CD4-positive, CD25-positive, alpha-beta regulatory T cell (primary cell): ENCODE data around the gene HAUS3. TPM values are rescaled to one million over a fixed set of nuclear protein-coding genes. Genes with fewer than 3 reads are reported as not detected.
A peak's percentile ranks its signal among the peaks of the same experiment; 100 is the strongest.

Source experiments
- ATAC-seq, 2 donors: fragments of 150-1000 bp; cut with Tn5 transposase; one replicate each; pipeline ENCODE4 v1.10.0; 2021; ENCODE audit warnings: low read depth in 2 of 2, moderate number of reproducible peaks in 2 of 2, moderate library complexity in 1 of 2
- DNase-seq, 3 donors: peaks; one replicate each; pipeline versions ENCODE4 v3.0.0 to v3.0.0-alpha.2; 2012 to 2022; ENCODE audit warnings: mixed read lengths in 1 of 3
- H3K27ac ChIP-seq: one replicate; pipeline ENCODE4 v1.7.0; 2013; ENCODE audit warnings: mild to moderate bottlenecking, low read length; ENCODE audit not compliant: insufficient read depth, poor library complexity, severe bottlenecking
- H3K27me3 ChIP-seq: one replicate; pipeline ENCODE4 v1.7.0; 2013; ENCODE audit warnings: low read length; ENCODE audit not compliant: control insufficient read depth, insufficient read depth
- H3K36me3 ChIP-seq: one replicate; pipeline ENCODE4 v1.7.0; 2013; ENCODE audit warnings: mild to moderate bottlenecking, low read length, moderate library complexity; ENCODE audit not compliant: control insufficient read depth, insufficient read depth
- H3K4me1 ChIP-seq: 2 replicates; pipeline ENCODE4 v1.7.0; 2013; ENCODE audit warnings: mild to moderate bottlenecking, low read length; ENCODE audit not compliant: insufficient read depth, control insufficient read depth, poor library complexity, severe bottlenecking
- H3K4me3 ChIP-seq: one replicate; pipeline ENCODE4 v1.7.0; 2013; ENCODE audit warnings: low read depth, mild to moderate bottlenecking, low read length, moderate library complexity
- H3K9me3 ChIP-seq, 2 experiments: 1 replicate in 1 of 2; 2 replicates in 1 of 2; pipeline ENCODE4 v1.7.0; 2013; ENCODE audit warnings: low read length in 2 of 2, mild to moderate bottlenecking in 1 of 2, moderate library complexity in 1 of 2; ENCODE audit not compliant: control insufficient read depth in 2 of 2
- H3K27ac Mint-ChIP-seq, 3 donors: one replicate each; pipeline ENCODE4 v1.8.0; 2020 to 2022; ENCODE audit warnings: mild to moderate bottlenecking in 3 of 3, mixed read lengths in 3 of 3, moderate library complexity in 2 of 3
- H3K27me3 Mint-ChIP-seq: one replicate; pipeline ENCODE4 v1.8.0; 2022; ENCODE audit warnings: mild to moderate bottlenecking, mixed read lengths
- H3K36me3 Mint-ChIP-seq: one replicate; pipeline ENCODE4 v1.8.0; 2020; ENCODE audit warnings: mixed read lengths
- H3K4me1 Mint-ChIP-seq, 4 donors: one replicate each; pipeline ENCODE4 v1.8.0; 2020 to 2022; ENCODE audit warnings: mixed read lengths in 4 of 4, mild to moderate bottlenecking in 1 of 4
- H3K4me3 Mint-ChIP-seq, 4 donors: one replicate each; pipeline ENCODE4 v1.8.0; 2020 to 2022; ENCODE audit warnings: mild to moderate bottlenecking in 4 of 4, mixed read lengths in 4 of 4, moderate library complexity in 3 of 4
- H3K9me3 Mint-ChIP-seq, 7 donors: one replicate each; pipeline ENCODE4 v1.8.0; 2020 to 2022; ENCODE audit warnings: mixed read lengths in 7 of 7, mild to moderate bottlenecking in 3 of 7, moderate library complexity in 2 of 7
- polyA plus RNA-seq, 4 donors: library from polyadenylated mRNA; unstranded; fragments of 300-500 nt; fragmentation: Illumina TruSeq; gene quantifications; one replicate each; pipeline ENCODE4 v1.2.3, GENCODE V29; 2021
- total RNA-seq: library from RNA; stranded (reverse); gene quantifications from one replicate; pipeline ENCODE4 v1.2.3, GENCODE V29; 2022

The HAUS3 gene
- total and polyA plus RNA-seq, 5 donors from 2014 or later = 27.5 to 140 (median 28.8) TPM

GRCh38 chr4:2287594-2287915 is 45.6 kb upstream of the HAUS3 start:
- H3K9me3 Mint-ChIP-seq = no peaks in the 10 kb centered on the region
- no peaks in the 10 kb centered on the region for H3K36me3 Mint-ChIP-seq
- Histone ChIP-seq H3K4me1 (peaks cover 44% of the 10 kb centered on the region), H3K36me3 (no peaks in the 10 kb centered on the region), H3K27ac (no peak overlapping the region), H3K4me3 (no peak overlapping the region), H3K9me3 (no peaks in the 10 kb centered on the region), H3K27me3 (no peaks in the 10 kb centered on the region)
- DNase-seq = no peak
- H3K4me1 Mint-ChIP-seq = peaks cover 6 to 51% (median 12%) of the 10 kb centered on the region in 4 donors
- peaks cover 8% of the 10 kb centered on the region for H3K27me3 Mint-ChIP-seq
- H3K4me3 Mint-ChIP-seq = no peak overlapping the region
- ATAC-seq = no peak
- peak overlapping the region in 2 of 3 donors; percentile 60 to 80 for H3K27ac Mint-ChIP-seq

GRCh38 chr4:2286904-2287593 is 45.1 kb upstream of the HAUS3 start:
- no peak overlapping the region for H3K4me3 Mint-ChIP-seq
- H3K4me3 ChIP-seq = no peak overlapping the region
- peaks cover 47% of the 10 kb centered on the region for H3K4me1 ChIP-seq
- no peaks in the 10 kb centered on the region for H3K9me3 Mint-ChIP-seq
- no peaks in the 10 kb centered on the region for H3K36me3 ChIP-seq
- H3K4me1 Mint-ChIP-seq = peaks cover 9 to 51% (median 16%) of the 10 kb centered on the region in 4 donors
- H3K27ac Mint-ChIP-seq = peak overlapping the region in 2 of 3 donors; percentile 60 to 80
- H3K9me3 ChIP-seq = no peaks in the 10 kb centered on the region
- H3K36me3 Mint-ChIP-seq = peaks cover 3% of the 10 kb centered on the region
- ATAC-seq (no peak), DNase-seq (no peak)
- no peak overlapping the region for H3K27ac ChIP-seq
- H3K27me3 Mint-ChIP-seq = peaks cover 8% of the 10 kb centered on the region
- no peaks in the 10 kb centered on the region for H3K27me3 ChIP-seq

GRCh38 chr4:2285613-2286381 is 43.9 kb upstream of the HAUS3 start:
- no peaks in the 10 kb centered on the region for H3K9me3 ChIP-seq
- no peak for DNase-seq
- Mint-ChIP-seq H3K4me3 (no peak overlapping the region), H3K9me3 (no peaks in the 10 kb centered on the region), H3K27me3 (peaks cover 5% of the 10 kb centered on the region), H3K27ac (no peak overlapping the region), H3K36me3 (peaks cover 3% of the 10 kb centered on the region), H3K4me1 (peaks cover 18 to 51% (median 24%) of the 10 kb centered on the region in 4 donors)
- H3K27ac ChIP-seq = no peak overlapping the region
- ATAC-seq = no peak
- no peaks in the 10 kb centered on the region for H3K27me3 ChIP-seq
- H3K4me3 ChIP-seq = no peak overlapping the region
- H3K4me1 ChIP-seq = peaks cover 47% of the 10 kb centered on the region
- no peaks in the 10 kb centered on the region for H3K36me3 ChIP-seq

GRCh38 chr4:2284934-2285612 is 43.2 kb upstream of the HAUS3 start:
- no peaks in the 10 kb centered on the region for H3K9me3 ChIP-seq
- H3K27ac ChIP-seq = no peak overlapping the region
- Mint-ChIP-seq H3K36me3 (peaks cover 3% of the 10 kb centered on the region), H3K4me3 (no peak overlapping the region), H3K4me1 (peaks cover 16 to 50% (median 22%) of the 10 kb centered on the region in 4 donors), H3K27ac (peak overlapping the region in 2 of 3 donors; percentile 55 to 72), H3K27me3 (peaks cover 4% of the 10 kb centered on the region), H3K9me3 (no peaks in the 10 kb centered on the region)
- no peaks in the 10 kb centered on the region for H3K36me3 ChIP-seq
- H3K4me3 ChIP-seq = no peak overlapping the region
- ATAC-seq = no peak
- H3K4me1 ChIP-seq = peaks cover 44% of the 10 kb centered on the region
- DNase-seq = no peak
- no peaks in the 10 kb centered on the region for H3K27me3 ChIP-seq

- Histone ChIP-seq H3K4me1 (peaks cover 36% of the 10 kb centered on the region), H3K4me3 (no peak overlapping the region), H3K27me3 (no peaks in the 10 kb centered on the region), H3K9me3 (no peaks in the 10 kb centered on the region), H3K27ac (no peak overlapping the region), H3K36me3 (no peaks in the 10 kb centered on the region)
- peak overlapping the region in 2 of 3 donors; percentile 57 to 72 for H3K27ac Mint-ChIP-seq
- H3K9me3 Mint-ChIP-seq = no peaks in the 10 kb centered on the region
- H3K27me3 Mint-ChIP-seq = peaks cover 4% of the 10 kb centered on the region
- no peak overlapping the region for H3K4me3 Mint-ChIP-seq
- peaks cover 3% of the 10 kb centered on the region for H3K36me3 Mint-ChIP-seq
- DNase-seq (no peak), ATAC-seq (no peak)
- H3K4me1 Mint-ChIP-seq = peaks cover 16 to 48% (median 24%) of the 10 kb centered on the region in 4 donors
Measured at GRCh38 chr4:2284161-2284933, 42.4 kb upstream of the HAUS3 start.

GRCh38 chr4:2283199-2283711 is 41.3 kb upstream of the HAUS3 start:
- DNase-seq = no peak
- H3K27me3 Mint-ChIP-seq = peaks cover 4% of the 10 kb centered on the region
- Histone ChIP-seq H3K9me3 (no peaks in the 10 kb centered on the region), H3K36me3 (no peaks in the 10 kb centered on the region), H3K4me3 (no peak overlapping the region), H3K27ac (no peak overlapping the region), H3K4me1 (peaks cover 35% of the 10 kb centered on the region), H3K27me3 (no peaks in the 10 kb centered on the region)
- peaks cover 3% of the 10 kb centered on the region for H3K36me3 Mint-ChIP-seq
- H3K27ac Mint-ChIP-seq = peak overlapping the region in 1 of 3 donors; percentile 57
- no peaks in the 10 kb centered on the region for H3K9me3 Mint-ChIP-seq
- peaks cover 16 to 53% (median 24%) of the 10 kb centered on the region in 4 donors for H3K4me1 Mint-ChIP-seq
- no peak for ATAC-seq
- no peak overlapping the region for H3K4me3 Mint-ChIP-seq
